ENCODE data around the gene LRP1B.
"Not testable (repeated sequence)": the region's sequence is repeated elsewhere in the genome, so short reads cannot be mapped to it uniquely, and the experiment has no call there.

LRP1B gene

DNA sequence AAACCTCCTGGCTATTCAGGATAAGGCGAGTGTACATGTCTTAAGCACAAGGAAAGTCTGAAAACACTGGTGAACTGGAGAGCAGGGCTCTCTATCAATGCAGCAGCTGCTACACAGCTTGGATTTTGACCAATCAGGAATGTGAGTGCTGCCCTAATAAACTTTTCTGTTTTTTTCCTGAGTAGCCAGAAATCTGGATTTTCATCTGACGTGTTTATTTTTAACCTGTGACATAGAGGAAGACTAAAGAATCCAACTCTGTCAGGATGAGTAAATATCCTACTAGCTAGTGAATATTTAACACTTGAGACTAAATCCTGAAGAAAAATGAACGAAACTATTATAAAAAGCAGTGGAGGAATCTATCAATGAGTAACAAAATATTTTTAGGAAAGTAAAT lies 1638.9 kb downstream of the LRP1B start:
- FAIRE-seq (no peak), DNase-seq (ENCODE audit: low spot score) (no peak)

GRCh38 chr2:140489193-140489592 lies 1641.6 kb downstream of the LRP1B start:
- FAIRE-seq (no peak), DNase-seq (ENCODE audit: low spot score) (no peak)

DNA sequence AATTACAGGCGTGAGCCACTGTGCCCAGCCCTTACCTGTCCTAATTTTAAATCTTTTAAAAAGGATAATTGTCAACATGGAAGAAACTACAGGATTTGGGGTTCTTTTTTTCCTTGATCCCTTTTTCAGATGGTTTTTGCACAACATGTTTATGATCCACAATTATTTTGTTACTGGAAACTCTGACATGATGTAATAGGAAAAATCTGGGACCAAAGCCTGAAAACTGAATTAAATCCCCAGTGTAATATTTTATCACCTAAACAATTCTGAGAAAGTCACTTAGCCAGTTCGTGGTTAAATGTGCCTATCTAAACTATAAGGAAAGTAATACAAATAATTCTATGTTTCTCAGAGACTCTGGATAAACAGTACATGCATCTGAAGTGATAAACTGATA lies 1649.7 kb downstream of the LRP1B start:
- FAIRE-seq, result no peak
- no peak for DNase-seq (ENCODE audit: low spot score)

GRCh38 chr2:140473851-140474250 lies 1657.0 kb downstream of the LRP1B start:
- FAIRE-seq, result no peak

GRCh38 chr2:140472676-140473075 lies 1658.1 kb downstream of the LRP1B start:
- DNase-seq (ENCODE audit: low spot score) (no peak), FAIRE-seq (no peak)

More at GRCh38 chr2:140473851-140474250, 1657.0 kb downstream of the LRP1B start:
- DNase-seq (ENCODE audit: low spot score), result no peak

DNA sequence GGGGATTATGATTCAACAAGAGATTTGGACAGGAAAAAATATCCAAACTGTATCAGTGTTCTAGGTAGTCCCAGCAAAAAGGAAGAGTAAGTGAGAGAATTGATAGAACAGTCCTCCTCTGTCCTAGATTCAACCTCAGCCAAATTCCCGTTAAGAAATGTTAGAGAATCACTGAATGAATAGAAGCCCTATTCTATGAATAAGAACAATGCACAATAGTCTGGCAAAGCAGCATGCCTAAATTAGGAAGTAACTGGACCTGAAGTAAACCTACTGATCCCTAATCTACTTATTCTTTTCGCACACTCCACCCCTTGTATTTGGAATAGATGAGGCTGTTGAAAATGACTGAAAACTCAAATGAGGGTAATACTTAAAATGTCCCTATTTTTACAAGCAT lies 1665.5 kb downstream of the LRP1B start:
- no peak for DNase-seq (ENCODE audit: low spot score)
- FAIRE-seq, result no peak

GRCh38 chr2:140462990-140463389 lies 1667.8 kb downstream of the LRP1B start:
- DNase-seq (ENCODE audit: low spot score), result no peak
- FAIRE-seq, result no peak

- DNase-seq (ENCODE audit: low spot score) (peak; percentile 27), FAIRE-seq (no peak)
These were observed 1673.3 kb downstream of the LRP1B start for GRCh38 chr2:140457483-140457882.

- FAIRE-seq (no peak), DNase-seq (ENCODE audit: low spot score) (no peak)
These were observed 1675.5 kb downstream of the LRP1B start for GRCh38 chr2:140455315-140455714.

DNA sequence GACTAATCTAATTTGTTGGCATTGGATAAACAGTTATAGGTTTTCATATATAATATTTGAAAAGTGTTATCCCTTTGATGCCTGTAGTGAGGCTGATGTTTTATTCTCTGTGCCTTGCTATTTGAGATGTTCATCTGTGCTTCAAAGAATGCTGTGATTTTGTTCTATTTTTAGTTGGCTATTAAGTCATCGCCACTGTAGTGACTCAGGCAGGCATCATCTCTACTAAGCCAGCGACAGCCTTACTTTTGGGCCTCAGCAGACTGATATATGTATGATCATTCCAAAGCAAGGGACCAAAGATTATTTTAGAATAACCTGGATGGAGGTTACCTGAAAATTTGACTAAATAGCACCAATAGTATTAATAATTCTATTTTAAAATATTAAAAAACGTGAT lies 1676.1 kb downstream of the LRP1B start:
- FAIRE-seq, result peak; percentile 80
- peak; percentile 63 for DNase-seq (ENCODE audit: low spot score)

DNA sequence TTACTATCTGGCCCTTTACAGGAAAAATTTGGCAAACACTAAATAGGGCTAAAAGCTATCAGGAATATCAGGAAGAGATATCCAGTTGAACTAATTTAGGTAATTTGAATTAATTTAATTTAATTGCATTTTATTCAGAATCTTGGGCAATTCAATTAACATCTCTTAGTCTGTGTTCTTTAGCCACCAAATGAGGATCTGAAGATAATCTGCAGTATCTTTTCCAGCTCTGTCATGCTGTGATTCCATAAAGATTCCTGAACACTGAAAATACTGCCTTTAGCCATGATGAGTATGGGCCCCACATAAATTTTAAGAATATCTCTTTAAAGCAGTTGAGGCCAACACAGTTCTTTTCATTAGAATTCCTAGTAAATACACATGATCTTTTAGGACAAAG lies 1679.5 kb downstream of the LRP1B start:
- FAIRE-seq (no peak), DNase-seq (ENCODE audit: low spot score) (no peak)

DNA sequence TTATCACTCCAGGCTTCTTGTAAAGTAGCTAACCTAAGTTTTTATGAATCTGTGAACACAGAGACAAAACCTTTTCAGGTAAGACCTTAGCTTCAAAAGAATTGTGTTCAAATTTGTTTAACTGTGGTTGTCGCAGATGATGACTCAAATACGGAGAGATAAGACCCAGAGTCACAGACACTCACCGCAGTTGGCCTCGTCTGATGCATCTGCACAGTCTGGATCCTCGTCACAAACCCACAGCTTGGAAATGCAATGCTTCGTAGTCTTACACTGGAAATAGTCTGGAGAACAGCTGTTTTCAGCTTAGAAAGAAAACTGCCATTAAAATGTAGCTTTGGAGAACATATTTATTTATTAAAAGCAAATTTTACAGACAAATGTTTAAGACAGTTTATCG lies 1688.5 kb downstream of the LRP1B start:
- FAIRE-seq, result no peak
- no peak for DNase-seq (ENCODE audit: low spot score)

GRCh38 chr2:140440815-140441214 lies 1690.0 kb downstream of the LRP1B start:
- FAIRE-seq, result no peak

GRCh38 chr2:140436936-140437335 lies 1693.9 kb downstream of the LRP1B start:
- FAIRE-seq (no peak), DNase-seq (ENCODE audit: low spot score) (no peak)

More at GRCh38 chr2:140440815-140441214, 1690.0 kb downstream of the LRP1B start:
- no peak for DNase-seq (ENCODE audit: low spot score)

DNA sequence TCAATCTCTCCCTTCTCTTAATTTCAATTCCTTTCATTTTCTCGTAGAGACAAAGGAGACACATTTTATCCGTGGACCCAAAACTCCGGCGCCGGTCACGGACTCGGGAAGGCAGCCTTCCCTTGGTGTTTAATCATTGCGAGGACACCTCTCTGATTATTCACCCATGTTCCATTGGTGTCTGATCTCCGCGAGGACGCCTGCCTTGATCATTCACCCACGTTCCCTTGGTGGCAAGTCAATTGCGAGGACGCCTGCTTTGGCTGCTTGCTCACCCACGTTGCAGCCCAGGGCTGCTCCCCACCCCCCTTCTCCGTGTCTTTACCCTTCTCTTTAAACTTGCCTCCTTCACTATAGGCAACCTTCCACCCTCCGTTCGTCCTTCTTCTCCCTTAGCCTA lies 1703.8 kb downstream of the LRP1B start:
- DNase-seq (ENCODE audit: low spot score); FAIRE-seq: not testable (repeated sequence)

DNA sequence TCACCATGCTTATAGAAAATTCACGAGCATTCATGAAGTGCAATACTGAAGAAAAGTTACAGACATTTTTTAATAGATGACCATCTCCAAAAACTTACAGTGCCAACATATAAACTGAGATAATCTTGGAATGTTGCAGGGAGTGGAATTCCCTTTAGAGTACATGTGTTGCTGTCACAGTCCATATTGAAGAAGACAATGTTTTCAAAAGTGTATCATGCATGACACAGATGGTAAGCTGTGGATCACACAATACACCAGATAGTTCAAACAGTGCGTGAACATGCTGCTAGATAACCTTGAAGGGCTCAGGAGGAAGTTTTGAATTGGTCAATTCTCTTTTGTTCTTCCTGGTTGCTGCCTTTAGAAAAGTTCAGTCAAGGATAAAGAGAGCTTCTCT lies 1706.3 kb downstream of the LRP1B start:
- no peak for DNase-seq (ENCODE audit: low spot score)
- no peak for FAIRE-seq

- DNase-seq (ENCODE audit: low spot score) (no peak), FAIRE-seq (no peak)
These were observed 1708.1 kb downstream of the LRP1B start for GRCh38 chr2:140422759-140423158.

GRCh38 chr2:140417504-140417903 lies 1713.3 kb downstream of the LRP1B start:
- no peak for FAIRE-seq
- no peak for DNase-seq (ENCODE audit: low spot score)

- FAIRE-seq, result no peak
- DNase-seq (ENCODE audit: low spot score), result no peak
These were observed 1714.2 kb downstream of the LRP1B start for GRCh38 chr2:140416577-140416976.

DNA sequence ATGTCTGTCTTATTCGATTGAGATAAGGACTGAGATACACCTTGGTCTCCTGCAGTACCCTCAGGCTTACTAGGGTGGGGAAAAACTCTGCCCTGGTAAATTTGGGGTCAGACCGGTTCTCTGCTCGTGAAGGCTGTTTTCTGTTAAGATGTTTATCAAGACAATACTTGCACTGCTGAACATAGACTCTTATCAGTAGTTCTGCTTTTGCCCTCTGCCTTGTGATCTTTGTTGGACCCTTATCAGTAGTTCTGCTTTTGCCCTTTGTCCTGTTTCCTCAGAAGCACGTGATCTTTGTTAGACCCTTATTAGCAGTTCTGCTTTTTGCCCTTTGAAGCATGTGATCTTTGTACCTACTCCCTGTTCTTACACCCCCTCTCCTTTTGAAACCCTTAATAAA lies 1715.8 kb downstream of the LRP1B start:
- DNase-seq (ENCODE audit: low spot score); FAIRE-seq: not testable (repeated sequence)

- FAIRE-seq (no peak), DNase-seq (ENCODE audit: low spot score) (no peak)
These were observed 1720.1 kb downstream of the LRP1B start for GRCh38 chr2:140410695-140411094.

GRCh38 chr2:140401056-140401455 lies 1729.8 kb downstream of the LRP1B start:
- no peak for FAIRE-seq
- DNase-seq (ENCODE audit: low spot score), result no peak

DNA sequence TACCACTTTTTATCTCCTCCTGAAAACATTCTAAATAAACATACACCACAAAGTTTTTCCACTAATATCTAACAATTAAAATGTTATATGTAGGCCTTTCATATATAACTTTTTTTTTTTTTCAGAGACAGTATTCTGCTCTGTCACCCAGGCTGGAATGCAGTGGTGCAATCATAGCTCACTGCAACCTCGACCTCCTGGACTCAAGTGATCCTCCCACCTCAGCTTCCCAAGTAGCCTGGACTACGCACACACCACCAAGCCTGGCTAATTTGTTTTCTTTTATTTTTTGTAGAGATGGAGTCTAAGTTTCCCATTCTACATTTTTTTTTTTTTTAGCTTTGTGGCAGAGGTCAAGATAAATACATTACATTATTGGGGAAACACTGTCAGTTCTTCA lies 1738.0 kb downstream of the LRP1B start:
- FAIRE-seq, result no peak
- DNase-seq (ENCODE audit: low spot score), result no peak

- DNase-seq (ENCODE audit: low spot score), result no peak
- no peak for FAIRE-seq
These were observed 1745.9 kb downstream of the LRP1B start for GRCh38 chr2:140384946-140385345.
